ENCODE data around the gene ZNF285.

DNA sequence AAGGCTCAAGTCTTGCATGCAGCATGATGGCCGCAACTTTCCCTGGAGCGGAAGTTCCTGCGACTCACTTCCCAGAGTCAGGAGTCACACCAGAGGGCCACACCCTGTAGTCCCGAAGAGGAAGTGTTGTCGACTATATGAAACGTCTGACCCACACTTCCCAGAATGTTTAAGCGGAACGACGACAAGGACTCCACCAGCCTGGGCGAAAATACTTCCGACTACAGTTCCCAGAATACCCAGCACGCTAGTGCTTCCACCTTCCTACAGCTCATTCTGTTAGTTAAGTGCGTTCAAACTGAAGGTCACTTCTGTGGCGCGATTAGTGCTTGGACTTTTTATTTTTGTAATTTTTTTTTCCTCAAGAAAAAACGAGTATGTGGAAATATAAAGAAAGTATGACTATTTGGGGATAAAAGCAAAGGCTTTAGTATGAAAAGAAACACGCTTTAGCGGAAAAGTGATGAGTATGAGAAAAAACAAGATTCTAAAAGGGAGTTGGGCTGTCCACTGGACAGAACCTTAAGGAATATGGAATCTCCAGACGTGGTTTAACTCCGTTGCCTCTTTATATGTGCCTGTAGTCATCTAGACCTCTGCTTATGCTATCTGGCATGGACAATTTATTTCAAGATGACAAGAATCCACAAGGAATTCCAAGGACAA is 29.5 kb downstream of the ZNF285 start:
- TF ChIP-seq, protein P1, sequence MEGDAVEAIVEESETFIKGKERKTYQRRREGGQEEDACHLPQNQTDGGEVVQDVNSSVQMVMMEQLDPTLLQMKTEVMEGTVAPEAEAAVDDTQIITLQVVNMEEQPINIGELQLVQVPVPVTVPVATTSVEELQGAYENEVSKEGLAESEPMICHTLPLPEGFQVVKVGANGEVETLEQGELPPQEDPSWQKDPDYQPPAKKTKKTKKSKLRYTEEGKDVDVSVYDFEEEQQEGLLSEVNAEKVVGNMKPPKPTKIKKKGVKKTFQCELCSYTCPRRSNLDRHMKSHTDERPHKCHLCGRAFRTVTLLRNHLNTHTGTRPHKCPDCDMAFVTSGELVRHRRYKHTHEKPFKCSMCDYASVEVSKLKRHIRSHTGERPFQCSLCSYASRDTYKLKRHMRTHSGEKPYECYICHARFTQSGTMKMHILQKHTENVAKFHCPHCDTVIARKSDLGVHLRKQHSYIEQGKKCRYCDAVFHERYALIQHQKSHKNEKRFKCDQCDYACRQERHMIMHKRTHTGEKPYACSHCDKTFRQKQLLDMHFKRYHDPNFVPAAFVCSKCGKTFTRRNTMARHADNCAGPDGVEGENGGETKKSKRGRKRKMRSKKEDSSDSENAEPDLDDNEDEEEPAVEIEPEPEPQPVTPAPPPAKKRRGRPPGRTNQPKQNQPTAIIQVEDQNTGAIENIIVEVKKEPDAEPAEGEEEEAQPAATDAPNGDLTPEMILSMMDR (conservative IDR thresholded peaks at IDR 0.05): no peak
- TF ChIP-seq EZH2 (IDR thresholded peaks at IDR 0.05; ENCODE audit: low read depth): no peak

Data from PC-9 (cell line).